ENCODE data around the gene AP3B1.

Gene AP3B1

DNA sequence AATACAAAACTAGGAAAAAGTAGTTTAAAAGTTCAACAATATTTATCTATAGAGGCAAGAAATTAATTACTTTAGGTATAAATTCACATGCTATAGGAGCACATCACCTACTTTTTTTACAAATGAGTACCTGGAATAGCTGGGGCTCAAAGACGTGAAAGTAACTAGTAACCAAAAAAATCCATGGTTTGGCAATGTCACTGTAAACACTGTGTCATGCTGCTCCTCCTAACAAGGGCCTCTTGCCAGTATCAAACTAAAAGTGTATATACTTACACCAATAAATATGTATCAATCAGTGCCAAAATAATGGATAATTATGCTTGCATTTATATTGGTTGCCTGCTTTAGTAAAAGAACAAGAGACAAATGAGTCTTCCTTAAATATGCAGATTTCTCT, 78.9 kb downstream of the AP3B1 start:
- no peaks in the 10 kb centered on the region for H3K79me2 ChIP-seq (ENCODE audit: insufficient read depth, low read length)
- no peak overlapping the region for H3K27ac ChIP-seq (ENCODE audit: low read depth, low read length, poor library complexity, severe bottlenecking)
- no peak for TF ChIP-seq CTCF (IDR thresholded peaks at IDR 0.05; ENCODE audit: low read length)
- no peak for TF ChIP-seq EZH2 (IDR thresholded peaks at IDR 0.05; ENCODE audit: borderline replicate concordance, low read length)
- no peak overlapping the region for H3K4me2 ChIP-seq (ENCODE audit: low read length)
- H3K9me3 ChIP-seq (ENCODE audit: low read length): no peaks in the 10 kb centered on the region
- no peaks in the 10 kb centered on the region for H3K4me1 ChIP-seq (ENCODE audit: insufficient read depth, low read length, severe bottlenecking)
- no peaks in the 10 kb centered on the region for H3K9me2 ChIP-seq (ENCODE audit: low read depth, low read length)
- H3K36me3 ChIP-seq (ENCODE audit: insufficient read depth, low read length): peaks cover 26% of the 10 kb centered on the region
- no peak overlapping the region for H3K4me3 ChIP-seq (ENCODE audit: low read depth, low read length, poor library complexity, severe bottlenecking)
- H3F3A ChIP-seq (ENCODE audit: insufficient read depth, low read length): no peaks in the 10 kb centered on the region
- no peak overlapping the region for H2AFZ ChIP-seq (ENCODE audit: low read length)
- no peaks in the 10 kb centered on the region for H4K20me1 ChIP-seq (ENCODE audit: insufficient read depth, low read length)
- H3K27me3 ChIP-seq (ENCODE audit: insufficient read depth, low read length): no peaks in the 10 kb centered on the region
- H3K9ac ChIP-seq (ENCODE audit: low read length): no peak overlapping the region

DNA sequence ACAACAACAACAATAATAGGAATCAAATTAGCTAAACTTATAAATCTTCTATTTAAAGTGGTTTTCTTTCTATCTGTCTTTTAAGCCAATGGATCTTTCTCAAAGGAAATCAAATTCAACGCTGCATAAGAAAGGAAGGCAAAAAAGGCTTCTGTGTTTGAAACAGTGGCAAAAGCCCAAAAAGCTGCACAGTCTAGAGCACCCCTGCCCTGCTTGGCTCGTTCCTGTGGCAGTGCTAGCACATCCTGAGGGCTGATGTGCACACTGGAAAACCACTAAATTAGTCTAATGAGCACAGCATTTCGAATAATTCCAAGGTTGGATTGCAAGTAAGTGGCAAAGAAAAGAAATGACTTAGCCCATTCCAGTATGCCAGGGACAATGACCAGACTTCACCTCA, 80.7 kb downstream of the AP3B1 start:
- Histone ChIP-seq H3K4me2 (ENCODE audit: low read length) (no peak overlapping the region), H3K4me1 (ENCODE audit: insufficient read depth, low read length, severe bottlenecking) (no peaks in the 10 kb centered on the region), H2AFZ (ENCODE audit: low read length) (no peak overlapping the region), H3K9ac (ENCODE audit: low read length) (no peak overlapping the region), H3K9me3 (ENCODE audit: low read length) (no peaks in the 10 kb centered on the region), H3K36me3 (ENCODE audit: insufficient read depth, low read length) (peaks cover 23% of the 10 kb centered on the region), H3K9me2 (ENCODE audit: low read depth, low read length) (no peaks in the 10 kb centered on the region), H4K20me1 (ENCODE audit: insufficient read depth, low read length) (no peaks in the 10 kb centered on the region), H3K79me2 (ENCODE audit: insufficient read depth, low read length) (no peaks in the 10 kb centered on the region), H3F3A (ENCODE audit: insufficient read depth, low read length) (no peaks in the 10 kb centered on the region), H3K27me3 (ENCODE audit: insufficient read depth, low read length) (no peaks in the 10 kb centered on the region), H3K27ac (ENCODE audit: low read depth, low read length, poor library complexity, severe bottlenecking) (no peak overlapping the region), H3K4me3 (ENCODE audit: low read depth, low read length, poor library complexity, severe bottlenecking) (no peak overlapping the region)
- TF ChIP-seq CTCF (IDR thresholded peaks at IDR 0.05; ENCODE audit: low read length): no peak
- no peak for TF ChIP-seq EZH2 (IDR thresholded peaks at IDR 0.05; ENCODE audit: borderline replicate concordance, low read length)

DNA sequence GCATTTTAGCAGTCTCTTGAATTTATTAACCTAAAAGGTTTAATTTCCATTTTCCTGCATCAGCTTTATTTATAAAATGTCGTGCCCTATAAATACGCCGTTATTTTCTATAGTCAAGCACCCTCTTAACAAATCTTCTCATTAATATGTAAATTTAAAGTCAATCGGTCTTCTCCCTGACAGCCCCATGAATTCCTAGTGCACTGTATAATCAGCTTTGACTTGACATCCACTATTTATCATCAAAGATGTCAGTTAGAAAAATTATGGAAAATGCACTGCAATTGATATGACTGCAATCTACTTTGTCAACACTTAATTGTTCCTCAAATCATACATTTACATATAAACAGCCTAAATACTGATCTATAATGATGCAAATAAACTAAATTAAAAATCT, 83.4 kb downstream of the AP3B1 start:
- Histone ChIP-seq H3K27ac (ENCODE audit: low read depth, low read length, poor library complexity, severe bottlenecking) (no peak overlapping the region), H3K9ac (ENCODE audit: low read length) (no peak overlapping the region), H3K9me2 (ENCODE audit: low read depth, low read length) (no peaks in the 10 kb centered on the region), H3K9me3 (ENCODE audit: low read length) (no peaks in the 10 kb centered on the region), H3K36me3 (ENCODE audit: insufficient read depth, low read length) (peaks cover 30% of the 10 kb centered on the region), H3K4me1 (ENCODE audit: insufficient read depth, low read length, severe bottlenecking) (no peaks in the 10 kb centered on the region), H2AFZ (ENCODE audit: low read length) (no peak overlapping the region), H3K4me3 (ENCODE audit: low read depth, low read length, poor library complexity, severe bottlenecking) (no peak overlapping the region), H3F3A (ENCODE audit: insufficient read depth, low read length) (no peaks in the 10 kb centered on the region), H3K27me3 (ENCODE audit: insufficient read depth, low read length) (no peaks in the 10 kb centered on the region), H4K20me1 (ENCODE audit: insufficient read depth, low read length) (no peaks in the 10 kb centered on the region), H3K4me2 (ENCODE audit: low read length) (no peak overlapping the region), H3K79me2 (ENCODE audit: insufficient read depth, low read length) (no peaks in the 10 kb centered on the region)
- TF ChIP-seq EZH2 (IDR thresholded peaks at IDR 0.05; ENCODE audit: borderline replicate concordance, low read length) (no peak), CTCF (IDR thresholded peaks at IDR 0.05; ENCODE audit: low read length) (no peak)

Data from OCI-LY1 (cell line).